NCI-H69 (cell line): ENCODE data around the gene CLTA.
A peak's percentile ranks its signal among the peaks of the same experiment; 100 is the strongest.
"Not testable (repeated sequence)": the region's sequence is repeated elsewhere in the genome, so short reads cannot be mapped to it uniquely, and the experiment has no call there.

Source experiments
- DNase-seq: peaks from one replicate; lab custom pipeline; 2025; lab: John Stamatoyannopoulos, UW

CLTA gene

GRCh38 chr9:36239675-36240074 is 49.0 kb downstream of the CLTA start:
- not testable (repeated sequence) for DNase-seq

GRCh38 chr9:36245906-36246305 is 55.2 kb downstream of the CLTA start:
- DNase-seq = no peak

- DNase-seq = no peak
Measured at GRCh38 chr9:36247356-36247755, 56.6 kb downstream of the CLTA start.

- DNase-seq = peak; percentile 73
Measured at GRCh38 chr9:36248061-36248460, 57.3 kb downstream of the CLTA start.

- no peak for DNase-seq
Measured at GRCh38 chr9:36249189-36249588, 58.5 kb downstream of the CLTA start.

- no peak for DNase-seq
Measured at GRCh38 chr9:36250079-36250478, 59.4 kb downstream of the CLTA start.

GRCh38 chr9:36251428-36251827 is 60.7 kb downstream of the CLTA start:
- DNase-seq = no peak

- peak; percentile 98 for DNase-seq
Measured at GRCh38 chr9:36258208-36258995, 67.7 kb downstream of the CLTA start, which contains the start of gene GNE. Gene GNE (minus strand): TSS chr9:36258448. CDS start chr9:36249355, 9,093 bp downstream.

GRCh38 chr9:36258996-36259533 is 68.3 kb downstream of the CLTA start:
- DNase-seq = peak; percentile 50
